Right renal pelvis (tissue), 4 donors: Measurements from ENCODE around the gene CSNK1G1. TPM values are rescaled to one million over a fixed set of nuclear protein-coding genes. Genes with fewer than 3 reads are reported as not detected.
"Not testable (repeated sequence)": the region's sequence is repeated elsewhere in the genome, so short reads cannot be mapped to it uniquely, and the experiment has no call there.

Experiments used
- DNase-seq, 4 donors: peaks; one replicate each; pipeline ENCODE4 v3.0.0-alpha.2; 2013; ENCODE audit warnings: low read depth in 4 of 4, low spot score in 3 of 4, missing footprints in 1 of 4
- polyA plus RNA-seq, 4 donors: library from polyadenylated mRNA; unstranded; fragments of 120-200 nt; gene quantifications; one replicate each; pipeline ENCODE4 v1.2.1, GENCODE V29; 2013; ENCODE audit not compliant: insufficient read length in 4 of 4

The CSNK1G1 gene
- polyA plus RNA-seq, 4 donors, result 18.7 to 23.1 (median 21.1) TPM

- no peak for DNase-seq
These were observed 214.0 kb downstream of the CSNK1G1 start for GRCh38 chr15:64141798-64142512.

- no peak for DNase-seq
These were observed 217.5 kb downstream of the CSNK1G1 start for GRCh38 chr15:64138331-64138941.

GRCh38 chr15:64137226-64137833, 218.6 kb downstream of the CSNK1G1 start:
- no peak for DNase-seq

GRCh38 chr15:64136347-64136746, 219.6 kb downstream of the CSNK1G1 start:
- no peak for DNase-seq

- DNase-seq, result no peak
These were observed 221.6 kb downstream of the CSNK1G1 start for GRCh38 chr15:64134345-64134829.

GRCh38 chr15:64133623-64134344, 222.2 kb downstream of the CSNK1G1 start:
- no peak for DNase-seq

- DNase-seq, result no peak
These were observed 223.8 kb downstream of the CSNK1G1 start for GRCh38 chr15:64132217-64132616.

GRCh38 chr15:64131547-64131946, 224.4 kb downstream of the CSNK1G1 start:
- DNase-seq, result no peak

- DNase-seq, result no peak
These were observed 225.8 kb downstream of the CSNK1G1 start for GRCh38 chr15:64130159-64130558.

- no peak for DNase-seq
These were observed 228.3 kb downstream of the CSNK1G1 start for GRCh38 chr15:64127521-64128270.

- DNase-seq, result no peak
These were observed 230.0 kb downstream of the CSNK1G1 start for GRCh38 chr15:64125978-64126377.

- DNase-seq, result no peak
These were observed 233.0 kb downstream of the CSNK1G1 start for GRCh38 chr15:64122936-64123351.

GRCh38 chr15:64122444-64122843, 233.5 kb downstream of the CSNK1G1 start:
- no peak for DNase-seq

GRCh38 chr15:64121614-64122013, 234.4 kb downstream of the CSNK1G1 start:
- DNase-seq, result no peak

- DNase-seq, result not testable (repeated sequence)
These were observed 235.7 kb downstream of the CSNK1G1 start for GRCh38 chr15:64120322-64120721.

GRCh38 chr15:64117759-64118487, 238.1 kb downstream of the CSNK1G1 start:
- DNase-seq, result no peak
